ENCODE measurements around the gene ALDH5A1. TPM values are rescaled to one million over a fixed set of nuclear protein-coding genes. Genes with fewer than 3 reads are reported as not detected.
A peak's percentile ranks its signal among the peaks of the same experiment; 100 is the strongest.

Gene ALDH5A1
- total and polyA plus RNA-seq, 8 donors: 2.1 to 9.2 (median 5.9) TPM

- WGBS, 2 donors: 88 to 96% methylated on average over 6 of the region's 6 CpGs
- ATAC-seq: no peak
Measured at GRCh38 chr6:24576447-24576846, 81.7 kb downstream of the ALDH5A1 start.

GRCh38 chr6:24581084-24581669, 86.4 kb downstream of the ALDH5A1 start:
- 41 to 50% methylated on average over 7 of the region's 7 CpGs for WGBS, 2 donors
- Histone ChIP-seq H3K4me1 (peaks cover 0 to 5% (median 5%) of the 10 kb centered on the region in 3 donors), H3K27ac (no peak overlapping the region), H3K27me3 (no peaks in the 10 kb centered on the region), H3K36me3 (no peaks in the 10 kb centered on the region), H3K9me3 (no peaks in the 10 kb centered on the region), H3K4me3 (no peak overlapping the region)
- ATAC-seq: peak; percentile 64 to 78 (median 78)
- intact Hi-C loops (cut with DNase I): loop anchor here in 2 of 3 donors (5.0 to 10.0 kb wide), 4 partner anchors 111 to 186 kb away; no protein-coding TSS in a partner anchor
- peak; percentile 53 to 86 (median 64) for DNase-seq
- peak; percentile 63 to 79 (median 76) for TF ChIP-seq CTCF (IDR thresholded peaks at IDR 0.05)
- no peak for FAIRE-seq

More at GRCh38 chr6:24576447-24576846, 81.7 kb downstream of the ALDH5A1 start:
- no peak overlapping the region for H3K27ac ChIP-seq
- no peaks in the 10 kb centered on the region for H3K4me1 ChIP-seq
- TF ChIP-seq CTCF (IDR thresholded peaks at IDR 0.05): no peak
- FAIRE-seq (no peak), DNase-seq (no peak)
- no peak overlapping the region for H3K4me3 ChIP-seq
- no peaks in the 10 kb centered on the region for H3K27me3 ChIP-seq
- H3K36me3 ChIP-seq: no peaks in the 10 kb centered on the region
- no peaks in the 10 kb centered on the region for H3K9me3 ChIP-seq
- intact Hi-C loops (cut with DNase I): no loop called here

- Histone ChIP-seq H3K36me3 (no peaks in the 10 kb centered on the region), H3K27ac (peak overlapping the region in 1 of 4 donors; percentile 46), H3K4me3 (no peak overlapping the region), H3K9me3 (no peaks in the 10 kb centered on the region), H3K27me3 (no peaks in the 10 kb centered on the region), H3K4me1 (peaks cover 0 to 5% (median 5%) of the 10 kb centered on the region in 3 donors)
- DNase-seq (peak; percentile 64 to 87 (median 70)), FAIRE-seq (peak; percentile 96), ATAC-seq (peak; percentile 80 to 92 (median 88))
- peak; percentile 47 to 73 (median 68) for TF ChIP-seq CTCF (IDR thresholded peaks at IDR 0.05)
- intact Hi-C loops (cut with DNase I): loop anchor here in 2 of 3 donors (5.0 to 10.0 kb wide), 4 partner anchors 109 to 184 kb away; no protein-coding TSS in a partner anchor
- WGBS, 2 donors: 4 to 8% methylated on average over 15 of the region's 15 CpGs
Measured at GRCh38 chr6:24583463-24584381, 89.0 kb downstream of the ALDH5A1 start.

GRCh38 chr6:24584382-24584720, 89.6 kb downstream of the ALDH5A1 start:
- Histone ChIP-seq H3K36me3 (no peaks in the 10 kb centered on the region), H3K4me3 (no peak overlapping the region), H3K9me3 (no peaks in the 10 kb centered on the region), H3K4me1 (peaks cover 0 to 5% (median 5%) of the 10 kb centered on the region in 3 donors), H3K27me3 (no peaks in the 10 kb centered on the region), H3K27ac (peak overlapping the region in 1 of 4 donors; percentile 46)
- ATAC-seq (peak; percentile 30 to 47 (median 38)), DNase-seq (no peak), FAIRE-seq (no peak)
- WGBS, 2 donors: 35 to 51% methylated on average over 2 of the region's 2 CpGs
- intact Hi-C loops (cut with DNase I): loop anchor here in 2 of 3 donors (5.0 to 10.0 kb wide), 4 partner anchors 108 to 183 kb away; no protein-coding TSS in a partner anchor
- no peak for TF ChIP-seq CTCF (IDR thresholded peaks at IDR 0.05)

Other genes with a start within 250 kb of the ALDH5A1 start
- gene DCDC2, start 136.9 kb upstream of the ALDH5A1 start, total RNA-seq: 10 to 100 TPM; 20.6 to 40.4 (median 23.9) TPM
- 10 to 100 TPM; 13.1 to 13.2 TPM for gene DCDC2, start 136.9 kb upstream of the ALDH5A1 start, polyA plus RNA-seq
- 10 to 100 TPM in 5 of 6 donors, 1 to 10 TPM in 1; 9.4 to 17.4 (median 13.0) TPM for gene MRS2, start 92.0 kb upstream of the ALDH5A1 start, total RNA-seq
- gene MRS2, start 92.0 kb upstream of the ALDH5A1 start, polyA plus RNA-seq: 10 to 100 TPM in 1 of 2 donors, 1 to 10 TPM in 1; 7.4 to 11.2 TPM
- gene GPLD1, start 5.4 kb upstream of the ALDH5A1 start, total RNA-seq: 1 to 10 TPM in 3 of 6 donors, under 1 TPM in 3; 0.37 to 1.2 (median 1.0) TPM
- gene GPLD1, start 5.4 kb upstream of the ALDH5A1 start, polyA plus RNA-seq: under 1 TPM; 0.27 to 0.73 TPM
- 1 to 10 TPM in 3 of 6 donors, under 1 TPM in 3; 0.51 to 1.2 (median 0.95) TPM for gene KIAA0319, start 151.2 kb downstream of the ALDH5A1 start, total RNA-seq
- 1 to 10 TPM; 1.5 to 4.6 TPM for gene KIAA0319, start 151.2 kb downstream of the ALDH5A1 start, polyA plus RNA-seq
- gene TDP2, start 171.9 kb downstream of the ALDH5A1 start, total RNA-seq: 10 to 100 TPM; 14.7 to 26.9 (median 18.3) TPM
- gene TDP2, start 171.9 kb downstream of the ALDH5A1 start, polyA plus RNA-seq: 10 to 100 TPM; 21.6 to 41.9 TPM
- gene ACOT13, start 172.1 kb downstream of the ALDH5A1 start, total RNA-seq: 10 to 100 TPM in 3 of 6 donors, 1 to 10 TPM in 3; 7.1 to 11.6 (median 9.3) TPM
- gene ACOT13, start 172.1 kb downstream of the ALDH5A1 start, polyA plus RNA-seq: 10 to 100 TPM; 10.2 to 17.7 TPM
- 10 to 100 TPM; 33.7 to 85.6 (median 53.2) TPM for gene C6orf62, start 224.2 kb downstream of the ALDH5A1 start, total RNA-seq
- 10 to 100 TPM; 45.7 to 52.4 TPM for gene C6orf62, start 224.2 kb downstream of the ALDH5A1 start, polyA plus RNA-seq

All from pancreas (tissue), 10 donors.